Superior temporal gyrus (tissue), 1 donor: ENCODE results near the gene CPNE2.
A peak's percentile ranks its signal among the peaks of the same experiment; 100 is the strongest.

Source experiments
- DNase-seq: peaks from one replicate; pipeline ENCODE4 v3.0.0-alpha.2; 2016; ENCODE audit errors: extremely low spot score

Gene CPNE2

GRCh38 chr16:57123974-57124674 is 31.7 kb downstream of the CPNE2 start:
- DNase-seq = no peak

GRCh38 chr16:57125376-57125775 is 33.0 kb downstream of the CPNE2 start:
- no peak for DNase-seq

DNA sequence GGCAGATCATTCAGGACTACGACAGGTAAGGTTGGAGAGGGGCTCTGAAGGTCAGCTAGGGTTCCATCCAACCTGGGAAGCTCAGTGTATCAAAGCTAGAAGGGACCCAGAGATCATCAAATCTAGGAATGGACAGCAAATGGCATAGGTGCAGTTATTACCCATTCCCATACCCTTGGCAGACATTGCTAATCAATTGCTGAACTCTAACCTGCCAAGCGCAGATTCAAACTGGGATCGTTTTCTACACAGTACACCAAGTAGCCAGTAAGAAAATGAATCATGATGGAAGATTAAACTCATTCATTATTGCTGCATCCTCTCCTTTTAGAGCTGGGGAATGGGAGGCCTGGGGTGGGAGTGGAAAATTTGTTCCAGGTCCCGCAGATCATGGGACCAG is 33.6 kb downstream of the CPNE2 start:
- DNase-seq = no peak

DNA sequence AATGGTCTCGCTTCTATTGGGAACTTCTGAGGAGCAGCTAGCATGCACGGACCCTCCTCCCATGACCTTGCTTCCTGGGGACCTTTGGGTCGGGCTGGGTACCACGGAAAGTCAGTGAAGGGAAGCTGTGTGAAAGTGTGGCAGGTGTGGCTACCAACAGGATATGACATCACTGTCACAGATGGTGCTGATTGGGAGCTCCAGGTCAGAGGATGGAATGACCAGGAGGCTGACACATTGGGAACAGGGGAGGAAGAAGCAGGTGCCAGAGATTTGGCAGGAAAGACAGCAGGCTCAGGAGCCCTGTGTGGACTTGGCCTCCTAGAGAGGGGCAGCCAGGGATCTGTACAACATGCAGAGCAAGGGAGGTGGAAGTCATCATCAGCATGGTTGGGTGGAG is 34.0 kb downstream of the CPNE2 start:
- no peak for DNase-seq

DNA sequence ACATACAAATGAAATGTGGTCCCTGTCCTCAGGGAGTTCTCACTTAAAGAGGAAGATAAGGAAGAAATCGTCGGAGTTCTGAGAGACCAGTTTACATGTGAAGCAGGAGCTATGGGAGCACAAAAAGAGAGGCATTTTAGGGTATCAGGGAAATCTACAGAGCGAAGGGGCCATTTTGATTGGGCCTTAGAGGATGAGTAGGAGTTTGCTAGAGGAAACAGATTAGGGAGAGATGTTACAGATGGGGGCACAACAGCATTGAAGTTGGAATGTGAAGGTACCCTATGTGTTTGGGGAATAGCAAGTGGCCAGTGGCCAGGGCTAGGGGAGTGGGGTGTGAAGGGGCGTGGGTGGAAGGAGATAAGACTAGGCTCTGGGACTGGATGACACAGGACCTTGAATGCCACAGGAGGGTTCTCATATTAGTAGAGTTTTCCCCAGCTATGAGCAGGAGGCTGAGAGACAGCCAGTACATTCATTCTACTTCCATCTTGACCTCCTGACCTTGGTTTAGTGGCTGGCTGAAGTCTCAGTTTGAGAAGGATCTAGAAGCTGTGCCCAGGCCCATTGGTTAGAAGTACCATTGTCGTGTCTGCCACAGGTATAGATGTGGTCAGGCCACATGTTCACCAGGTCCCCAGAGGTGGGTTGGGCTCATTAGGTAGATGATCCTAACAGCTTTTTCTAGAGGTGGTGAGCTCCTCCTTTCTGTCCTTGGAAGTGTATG is 34.8 kb downstream of the CPNE2 start:
- DNase-seq = no peak

- no peak for DNase-seq
These were observed 35.5 kb downstream of the CPNE2 start for GRCh38 chr16:57127836-57128235.

DNA sequence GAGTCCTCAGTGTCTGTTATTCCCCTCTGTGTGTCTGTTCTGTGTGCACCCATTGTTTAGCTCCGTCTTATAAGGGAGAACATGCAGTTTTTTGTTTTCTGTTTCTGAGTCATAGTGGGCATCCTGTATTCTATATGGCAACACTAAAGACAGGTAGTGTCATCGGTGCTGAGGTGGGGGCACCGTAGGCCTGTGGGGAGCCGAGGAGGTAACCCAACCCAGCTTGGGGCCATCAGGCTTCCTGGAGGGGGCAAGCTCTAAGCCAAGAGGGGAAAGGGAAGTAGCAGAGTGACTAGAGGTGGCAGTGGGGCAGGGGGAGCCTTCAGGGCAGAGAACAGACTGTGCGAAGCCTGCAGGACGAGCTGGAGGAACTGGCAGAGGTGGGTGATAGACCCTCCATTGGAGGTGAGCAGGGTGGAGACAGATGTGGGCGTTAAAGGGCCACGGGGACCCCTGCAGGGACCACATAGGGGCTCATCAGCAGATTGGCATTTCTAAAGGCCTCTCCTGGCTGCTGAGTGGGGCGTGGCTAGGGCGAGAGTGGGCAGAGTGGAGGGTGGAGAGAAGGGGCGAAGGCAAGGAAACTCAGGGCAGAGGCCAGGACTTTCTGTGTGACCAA is 36.5 kb downstream of the CPNE2 start:
- DNase-seq = no peak

DNA sequence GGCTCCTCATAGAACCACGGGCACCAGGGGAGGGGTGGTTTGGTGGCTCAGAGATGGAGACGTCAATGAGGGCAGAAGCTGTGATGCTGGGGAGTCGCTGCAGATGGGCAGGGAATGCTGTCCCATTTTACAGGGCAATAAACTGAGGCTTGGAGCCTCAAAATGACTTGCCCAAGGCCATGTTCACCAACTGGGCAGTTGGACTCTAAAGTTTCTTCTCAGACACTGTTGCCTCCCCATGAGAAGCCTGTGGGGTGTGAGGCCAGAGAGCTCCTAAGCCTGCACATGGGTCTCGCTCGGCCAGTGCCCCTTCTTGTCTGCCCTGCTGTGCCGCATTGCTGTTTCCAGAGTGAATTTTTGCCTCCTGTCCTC is 38.6 kb downstream of the CPNE2 start:
- DNase-seq = no peak

DNA sequence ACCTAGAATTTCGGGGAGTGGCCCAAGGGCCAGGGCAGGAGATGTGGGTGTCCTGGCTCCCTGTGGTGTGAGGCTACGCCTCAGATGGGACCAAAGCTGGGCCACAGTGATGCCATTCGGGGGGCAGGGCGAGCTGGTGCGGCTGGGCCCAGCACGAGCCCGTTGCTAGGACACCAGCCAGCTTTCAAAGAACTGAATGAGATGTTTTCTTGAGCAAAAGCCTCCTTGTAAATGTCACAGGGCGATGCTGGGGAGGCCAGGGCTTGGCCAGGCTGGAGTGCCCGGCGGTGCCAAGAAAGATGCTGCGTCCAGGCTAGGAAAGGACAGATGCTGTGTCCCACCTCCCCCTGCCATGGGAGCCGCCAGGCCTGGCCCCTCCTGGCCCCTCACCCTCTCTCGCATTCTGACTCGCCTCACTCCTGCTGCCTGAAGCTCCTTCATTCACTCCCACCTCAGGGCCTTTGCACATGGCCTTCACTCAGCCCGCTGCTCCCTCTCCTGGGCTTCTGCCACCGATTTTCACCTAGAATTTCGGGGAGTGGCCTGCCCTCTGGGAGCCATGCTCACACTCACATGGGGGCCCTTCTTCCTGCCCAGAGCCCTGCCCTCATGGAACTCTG is 39.1 kb downstream of the CPNE2 start:
- peak; percentile 93 for DNase-seq

DNA sequence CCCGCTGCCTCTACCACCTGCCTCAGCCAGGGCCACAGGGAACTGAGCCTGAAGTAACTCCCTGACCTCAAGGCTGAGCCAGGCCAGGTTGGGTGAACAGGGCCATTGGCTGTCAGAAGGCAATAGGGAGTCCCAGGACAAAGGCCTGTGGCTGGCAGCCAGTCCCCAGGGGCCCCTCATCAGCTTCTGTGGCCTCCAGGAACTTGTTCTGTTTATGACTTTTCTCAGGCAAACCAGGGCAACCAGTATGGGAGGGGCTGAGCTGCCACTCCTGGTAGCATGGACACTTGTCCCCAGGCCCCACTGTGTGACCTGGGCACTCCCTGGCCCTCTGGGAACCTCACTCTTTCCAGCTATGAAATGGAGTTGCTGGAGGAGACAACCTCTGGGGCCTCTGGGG is 40.1 kb downstream of the CPNE2 start:
- DNase-seq = no peak

DNA sequence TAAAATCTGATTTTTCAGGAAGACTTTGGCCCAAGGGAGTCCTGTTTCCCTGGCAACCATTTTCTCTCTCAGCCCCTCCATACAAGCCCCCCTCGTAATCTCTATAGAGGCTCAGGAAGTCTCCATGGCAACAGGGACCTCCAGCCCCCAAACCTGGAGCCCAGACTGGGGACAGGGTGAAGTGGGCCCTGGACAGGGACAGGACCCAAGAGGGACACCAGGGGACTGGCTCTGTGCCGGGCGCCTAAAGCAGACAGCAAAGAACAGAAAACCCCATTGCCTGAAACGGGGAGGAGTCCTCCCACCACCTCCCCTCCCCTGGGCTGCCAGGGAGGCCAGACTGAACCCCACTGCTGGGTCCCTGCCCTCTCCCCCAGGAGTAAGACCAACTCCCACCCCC is 40.6 kb downstream of the CPNE2 start:
- DNase-seq = no peak

DNA sequence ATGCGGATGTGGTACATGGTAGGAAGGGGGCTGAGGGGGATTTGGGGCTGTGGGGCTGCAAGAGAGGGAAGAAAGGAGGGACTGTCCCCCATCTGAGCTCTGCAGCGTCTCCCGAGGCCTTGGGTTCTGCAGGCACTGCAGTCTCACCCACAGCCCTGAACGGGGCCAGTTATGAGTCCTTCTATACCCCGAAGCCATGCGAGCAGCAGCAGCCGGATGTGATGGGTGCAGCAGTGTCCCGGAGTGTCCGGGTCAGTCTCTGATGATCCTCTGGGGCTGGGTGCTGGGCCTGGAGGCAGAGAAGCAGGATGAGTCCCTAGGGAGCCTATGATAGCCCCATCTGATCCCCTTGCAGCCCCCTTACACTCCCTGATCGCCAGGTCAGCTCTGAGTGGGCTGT is 41.5 kb downstream of the CPNE2 start:
- no peak for DNase-seq

- DNase-seq = no peak
These were observed 42.6 kb downstream of the CPNE2 start for GRCh38 chr16:57134982-57135381.

DNA sequence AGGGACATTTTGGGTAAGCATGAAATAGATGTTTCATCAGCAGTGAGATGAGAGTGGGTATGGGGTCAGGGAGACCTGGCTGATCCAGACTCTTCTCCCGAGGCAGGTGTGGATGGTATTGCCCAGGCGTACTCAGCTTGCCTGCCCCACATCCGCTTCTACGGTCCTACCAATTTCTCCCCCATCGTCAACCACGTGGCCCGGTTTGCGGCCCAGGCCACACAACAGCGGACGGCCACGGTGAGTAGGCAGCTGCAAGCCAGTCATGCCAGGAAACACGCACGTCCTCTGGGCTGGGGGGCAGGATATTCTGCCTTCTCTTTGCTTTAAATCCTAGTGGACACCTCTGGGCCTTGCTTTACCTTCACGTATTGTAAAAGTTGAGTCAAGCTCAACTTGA is 44.7 kb downstream of the CPNE2 start:
- no peak for DNase-seq

GRCh38 chr16:57137566-57138273 is 45.3 kb downstream of the CPNE2 start:
- DNase-seq = no peak

- DNase-seq = no peak
These were observed 46.0 kb downstream of the CPNE2 start for GRCh38 chr16:57138281-57138935.

GRCh38 chr16:57140931-57141668 is 48.7 kb downstream of the CPNE2 start:
- no peak for DNase-seq

- DNase-seq = peak; percentile 44
These were observed 49.6 kb downstream of the CPNE2 start for GRCh38 chr16:57141822-57142631.

DNA sequence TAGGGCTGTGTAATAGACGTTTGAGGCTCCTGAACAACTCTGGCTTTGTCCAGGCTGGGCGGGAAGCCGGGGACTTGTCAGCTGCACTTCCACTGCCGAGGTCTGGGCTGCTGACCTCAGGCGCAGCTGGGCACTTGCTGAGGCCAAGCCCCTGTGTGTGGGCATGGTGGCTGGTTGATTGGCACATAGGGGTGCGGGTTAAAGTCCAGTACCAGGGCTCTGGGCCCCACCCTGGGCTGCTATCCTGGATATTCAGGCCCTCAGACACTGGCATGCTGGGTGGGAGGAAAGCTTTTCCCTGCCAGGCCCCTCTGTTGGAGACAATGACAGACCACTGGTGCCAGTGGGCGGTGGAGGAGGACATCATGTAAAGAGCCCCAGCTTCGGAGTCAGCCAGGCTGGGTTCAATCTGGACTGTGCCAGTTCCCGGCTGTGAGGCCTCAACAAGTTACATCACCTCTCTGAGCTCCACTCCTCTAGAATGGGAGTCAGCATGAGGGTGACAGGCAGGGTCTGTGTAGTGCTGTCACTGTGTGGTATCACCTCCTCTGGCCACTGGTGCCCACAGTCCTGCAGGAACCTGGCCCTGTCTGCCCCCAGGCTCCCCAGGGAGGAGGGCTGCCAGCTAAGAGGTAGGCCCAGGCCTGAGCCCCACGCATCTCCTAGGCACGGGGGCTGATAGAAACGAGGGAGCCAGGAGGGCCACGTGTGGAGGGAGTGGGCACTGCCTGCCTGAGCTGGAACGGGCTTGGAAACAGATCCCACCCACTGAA is 51.0 kb downstream of the CPNE2 start:
- peak; percentile 94 for DNase-seq
